Right lobe of liver (tissue), 4 donors: ENCODE data around the gene MAN2B1.

Experiments
- POLR2A ChIP-seq: fragments of 450-650 bp; IDR thresholded peaks from one replicate; pipeline ENCODE4 v1.6.1; 2017; ENCODE audit warnings: antibody characterized with exemption, mild to moderate bottlenecking
- TF ChIP-seq, protein P1 (sequence below), 4 donors: fragments of 200-600 bp in 3 of 4; fragments of 450-650 bp in 1 of 4; IDR thresholded peaks; one replicate each; pipeline versions ENCODE4 v1.5.1 to v1.8.0; 2016 to 2022; ENCODE audit warnings: antibody characterized with exemption in 4 of 4, mild to moderate bottlenecking in 2 of 4
- donor health status: DM: no; HTN: no; CAD: no.
- donor health status: DM: no; HTN: no; CAD: no.
- donor health status: DM: no; HTN: yes; CAD: no.

DNA sequence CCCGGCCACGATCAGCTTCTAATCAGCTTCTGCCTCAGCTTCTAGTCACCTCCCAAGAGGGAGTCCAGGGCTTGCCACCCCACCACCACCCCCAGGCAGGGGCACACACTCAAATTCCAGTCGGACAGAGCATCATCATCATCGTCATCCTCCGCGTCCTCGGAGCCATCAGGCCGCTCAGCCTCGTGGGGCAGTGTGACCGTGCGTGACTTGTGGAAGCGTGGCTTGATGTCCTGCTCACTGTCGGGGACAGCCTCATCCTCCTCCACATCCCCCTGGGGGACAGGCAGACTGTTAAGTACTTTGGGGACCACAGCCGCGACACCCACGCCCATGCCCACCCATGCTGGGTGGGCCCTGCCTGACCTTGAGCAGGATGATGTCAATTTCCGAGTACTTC is 44.6 kb upstream of the MAN2B1 start:
- TF ChIP-seq, protein P1, sequence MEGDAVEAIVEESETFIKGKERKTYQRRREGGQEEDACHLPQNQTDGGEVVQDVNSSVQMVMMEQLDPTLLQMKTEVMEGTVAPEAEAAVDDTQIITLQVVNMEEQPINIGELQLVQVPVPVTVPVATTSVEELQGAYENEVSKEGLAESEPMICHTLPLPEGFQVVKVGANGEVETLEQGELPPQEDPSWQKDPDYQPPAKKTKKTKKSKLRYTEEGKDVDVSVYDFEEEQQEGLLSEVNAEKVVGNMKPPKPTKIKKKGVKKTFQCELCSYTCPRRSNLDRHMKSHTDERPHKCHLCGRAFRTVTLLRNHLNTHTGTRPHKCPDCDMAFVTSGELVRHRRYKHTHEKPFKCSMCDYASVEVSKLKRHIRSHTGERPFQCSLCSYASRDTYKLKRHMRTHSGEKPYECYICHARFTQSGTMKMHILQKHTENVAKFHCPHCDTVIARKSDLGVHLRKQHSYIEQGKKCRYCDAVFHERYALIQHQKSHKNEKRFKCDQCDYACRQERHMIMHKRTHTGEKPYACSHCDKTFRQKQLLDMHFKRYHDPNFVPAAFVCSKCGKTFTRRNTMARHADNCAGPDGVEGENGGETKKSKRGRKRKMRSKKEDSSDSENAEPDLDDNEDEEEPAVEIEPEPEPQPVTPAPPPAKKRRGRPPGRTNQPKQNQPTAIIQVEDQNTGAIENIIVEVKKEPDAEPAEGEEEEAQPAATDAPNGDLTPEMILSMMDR (IDR thresholded peaks at IDR 0.05), result no peak
- no peak for TF ChIP-seq POLR2A
